SK-N-SH (cell line): Measurements from ENCODE around the gene TULP4. TPM values are rescaled to one million over a fixed set of nuclear protein-coding genes. Genes with fewer than 3 reads are reported as not detected.

ENCODE experiments used
- CTCF ChIA-PET: fragments of 300-600, 350-600 bp; formaldehyde crosslinking; extraction: SDS; loops from one replicate; lab custom pipeline; 2021; lab: Yijun Ruan, JAX
- POLR2A ChIA-PET: fragments of 350-600 bp; sonication (Branson Sonifier 250); formaldehyde crosslinking; extraction: SDS; loops from one replicate; lab custom pipeline; 2020; ENCODE audit warnings: antibody characterized with exemption, inconsistent platforms; lab: Yijun Ruan, JAX
- DNase-seq: peaks from one replicate; pipeline ENCODE4 v3.0.0; 2012
- H2AFZ ChIP-seq: fragments of 200-600 bp; sonication (generic); 2 replicates; pipeline ENCODE4 v1.8.1; 2016; ENCODE audit warnings: antibody characterized with exemption, mild to moderate bottlenecking, low read depth
- H3F3A ChIP-seq: fragments of 200-600 bp; sonication (generic); replicated peaks from 2 replicates; pipeline ENCODE3; 2016; ENCODE audit warnings: antibody characterized with exemption, mild to moderate bottlenecking; ENCODE audit not compliant: insufficient read depth
- H3K27ac ChIP-seq, 2 experiments: fragments of 200-500 bp in 1 of 2; fragments of 200-600 bp in 1 of 2; sonication (Bioruptor generic) in 1 of 2; sonication (generic), shearing (Covaris generic) in 1 of 2; 2 replicates each; pipeline versions ENCODE4 v1.5.1 to v1.6.1; 2014 to 2016; ENCODE audit warnings: low read depth in 2 of 2, inconsistent platforms in 1 of 2, low read length in 1 of 2, mild to moderate bottlenecking in 1 of 2, mixed read lengths in 1 of 2
- H3K27me3 ChIP-seq: fragments of 200-600 bp; sonication (generic), shearing (Covaris generic); 2 replicates; pipeline ENCODE4 v1.6.1; 2016; ENCODE audit warnings: mixed run types; ENCODE audit not compliant: insufficient read depth
- H3K36me3 ChIP-seq, 2 experiments: fragments of 200-500 bp in 1 of 2; fragments of 200-600 bp in 1 of 2; sonication (Bioruptor generic) in 1 of 2; sonication (generic) in 1 of 2; replicated peaks in 1 of 2; 2 replicates each; pipeline versions ENCODE3 to v1.5.1; 2014 to 2016; ENCODE audit warnings: low read length in 1 of 2, mild to moderate bottlenecking in 1 of 2; ENCODE audit not compliant: insufficient read depth in 2 of 2, control insufficient read depth in 1 of 2
- H3K4me1 ChIP-seq, 2 experiments: fragments of 200-500 bp in 1 of 2; fragments of 200-600 bp in 1 of 2; sonication (Bioruptor generic) in 1 of 2; sonication (generic), shearing (Covaris generic) in 1 of 2; 2 replicates each; pipeline versions ENCODE4 v1.5.1 to v1.6.1; 2014 to 2016; ENCODE audit warnings: low read depth in 1 of 2, low read length in 1 of 2, mixed run types in 1 of 2; ENCODE audit not compliant: insufficient read depth in 2 of 2, control insufficient read depth in 1 of 2
- H3K4me2 ChIP-seq: fragments of 200-600 bp; sonication (generic), shearing (Covaris generic); 2 replicates; pipeline ENCODE4 v1.6.1; 2017; ENCODE audit warnings: mixed run types
- H3K4me3 ChIP-seq, 2 experiments: fragments of 200-500 bp in 1 of 2; fragments of 200-600 bp in 1 of 2; sonication (Bioruptor generic) in 1 of 2; sonication (generic), shearing (Covaris generic) in 1 of 2; 2 replicates each; pipeline versions ENCODE4 v1.5.1 to v1.8.1; 2014 to 2016; ENCODE audit warnings: low read depth in 2 of 2, inconsistent platforms in 1 of 2, low read length in 1 of 2, mild to moderate bottlenecking in 1 of 2, mixed read lengths in 1 of 2, moderate library complexity in 1 of 2
- H3K79me2 ChIP-seq: fragments of 200-600 bp; sonication (generic); 2 replicates; pipeline ENCODE4 v1.8.1; 2017; ENCODE audit warnings: mild to moderate bottlenecking; ENCODE audit not compliant: insufficient read depth
- H3K9ac ChIP-seq: fragments of 200-600 bp; sonication (generic); 2 replicates; pipeline ENCODE4 v1.6.1; 2017; ENCODE audit warnings: mixed run types
- H3K9me2 ChIP-seq: fragments of 200-600 bp; sonication (generic); 2 replicates; pipeline ENCODE4 v1.6.1; 2017; ENCODE audit warnings: mixed run types
- H3K9me3 ChIP-seq: fragments of 200-600 bp; sonication (generic); 2 replicates; pipeline ENCODE4 v1.6.1; 2017; ENCODE audit warnings: mixed run types, mild to moderate bottlenecking, moderate library complexity
- H4K20me1 ChIP-seq: fragments of 200-600 bp; sonication (generic); 2 replicates; pipeline ENCODE4 v1.6.1; 2017; ENCODE audit warnings: mild to moderate bottlenecking, mixed run types; ENCODE audit not compliant: insufficient read depth
- CHD2 ChIP-seq: fragments of 150-350 bp; IDR thresholded peaks from 2 replicates; pipeline ENCODE4 v1.6.1; 2018; ENCODE audit warnings: low read length; ENCODE audit not compliant: partially characterized antibody
- ELF1 ChIP-seq: IDR thresholded peaks from 2 replicates; pipeline ENCODE4 v1.4.0; 2012
- EP300 ChIP-seq, 2 experiments: IDR thresholded peaks; 2 replicates each; pipeline versions ENCODE4 v1.4.0 to v1.6.1; 2012; ENCODE audit warnings: borderline replicate concordance in 1 of 2, low read depth in 1 of 2, low read length in 1 of 2
- EZH2phosphoT487 ChIP-seq: fragments of 200-600 bp; sonication (generic); IDR thresholded peaks from 2 replicates; pipeline ENCODE4 v1.6.1; 2017; ENCODE audit warnings: low read depth, mixed run types, mild to moderate bottlenecking, antibody characterized with exemption, moderate library complexity, borderline replicate concordance
- FOSL2 ChIP-seq: IDR thresholded peaks from 2 replicates; pipeline ENCODE4 v1.4.0; 2012; ENCODE audit warnings: low read depth, mild to moderate bottlenecking, moderate library complexity, borderline replicate concordance
- FOXM1 ChIP-seq: IDR thresholded peaks from 2 replicates; pipeline ENCODE4 v1.4.0; 2012; ENCODE audit warnings: low read depth, mild to moderate bottlenecking
- GABPA ChIP-seq: IDR thresholded peaks from 2 replicates; pipeline ENCODE4 v1.4.0; 2012; ENCODE audit warnings: low read depth, mild to moderate bottlenecking
- GATA2 ChIP-seq: sonication (generic); formaldehyde crosslinking; IDR thresholded peaks from 2 replicates; pipeline ENCODE4 v1.5.0; 2020; ENCODE audit warnings: mild to moderate bottlenecking, missing genetic modification reagents
- MEF2A ChIP-seq: IDR thresholded peaks from 2 replicates; pipeline ENCODE4 v1.4.0; 2012; ENCODE audit warnings: low read depth, borderline replicate concordance
- MXI1 ChIP-seq: IDR thresholded peaks from 2 replicates; pipeline ENCODE4 v1.6.1; 2012; ENCODE audit warnings: mild to moderate bottlenecking, low read depth, low read length, improper control_type of control experiment
- NFIC ChIP-seq: IDR thresholded peaks from 2 replicates; pipeline ENCODE4 v1.4.0; 2012; ENCODE audit warnings: borderline replicate concordance
- PBX3 ChIP-seq: IDR thresholded peaks from 2 replicates; pipeline ENCODE4; 2012
- SIN3A ChIP-seq: IDR thresholded peaks from 2 replicates; pipeline ENCODE4 v1.6.1; 2012; ENCODE audit warnings: low read depth, mild to moderate bottlenecking, low read length, moderate library complexity, borderline replicate concordance
- YY1 ChIP-seq: IDR thresholded peaks from 2 replicates; pipeline ENCODE4 v1.4.0; 2012; ENCODE audit warnings: low read depth, mild to moderate bottlenecking
- WGBS: methylation state at CpG from one replicate; pipeline ENCODE4 v1.1.6; 2017; ENCODE audit warnings: low lambda C conversion rate; 5-methylcytosine and 5-hydroxymethylcytosine counted together
- polyA plus RNA-seq, 3 experiments: library from polyadenylated mRNA; depleted of rRNA; stranded (reverse); fragments of >200 nt; gene quantifications; 2 replicates each; pipeline ENCODE4 v1.2.3, GENCODE V29; 2012
- TF ChIP-seq, protein P1 (sequence below): IDR thresholded peaks from 2 replicates; pipeline ENCODE4 v1.4.0; 2012; ENCODE audit warnings: low read depth

TULP4 gene
- polyA plus RNA-seq, 1 of the 3 experiments (the other 2 are of a cell fraction): 5.9 TPM

DNA sequence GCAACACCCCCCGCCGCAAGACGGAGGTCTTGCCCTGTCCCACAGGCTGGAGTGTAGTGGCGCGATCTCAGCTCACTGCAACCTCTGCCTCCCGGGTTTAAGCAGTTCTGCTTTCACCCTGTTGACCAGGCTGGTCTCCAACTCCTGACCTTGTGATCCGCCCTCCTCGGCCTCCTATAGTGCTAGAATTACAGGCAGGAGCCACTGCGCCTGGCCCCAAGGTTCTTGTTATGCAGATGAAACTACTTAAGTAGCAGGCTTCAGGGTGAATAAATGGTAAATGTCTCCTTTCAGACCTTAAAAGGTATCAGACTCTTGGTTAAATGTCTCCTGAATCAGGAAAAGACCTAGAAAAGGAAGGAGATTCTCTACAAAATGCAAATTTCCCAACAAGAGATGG is 152.2 kb downstream of the TULP4 start (continued):
- TF ChIP-seq PBX3 (no peak), GATA2 (CRISPR knock-in tag) (no peak), GABPA (no peak), YY1 (no peak), MEF2A (no peak), EP300 (IDR thresholded peaks at IDR 0.05; ENCODE audit: borderline replicate concordance in 1 of 2, low read depth in 1 of 2, low read length in 1 of 2) (no peak)

DNA sequence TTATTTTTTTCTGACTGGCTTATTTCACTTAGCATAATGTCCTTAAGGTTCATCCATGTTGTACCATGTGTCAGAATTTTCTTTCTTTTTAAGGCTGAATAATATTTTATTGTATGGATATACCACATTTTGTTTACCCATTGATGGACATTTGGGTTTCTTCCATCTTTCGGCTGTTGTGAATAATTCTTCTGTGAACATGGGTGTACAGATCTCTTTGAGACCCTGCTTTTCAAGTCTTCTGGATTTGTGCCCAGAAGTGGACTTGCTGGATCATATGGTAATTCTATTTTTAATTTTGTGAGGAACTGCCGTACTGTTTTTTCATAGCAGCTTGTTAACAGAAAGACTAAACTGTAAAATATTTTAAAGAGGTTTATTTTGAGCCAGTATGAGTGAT is 153.0 kb downstream of the TULP4 start:
- no peak overlapping the region for H3K27ac ChIP-seq
- WGBS: 96% methylated on average over 2 of the region's 2 CpGs
- peaks cover 0 to 4% of the 10 kb centered on the region in 2 experiments; a peak in 1 of 4 replicates for H3K4me1 ChIP-seq
- no peaks in the 10 kb centered on the region for H3K9me3 ChIP-seq
- H3K9me2 ChIP-seq: no peaks in the 10 kb centered on the region
- peaks cover 29 to 42% of the 10 kb centered on the region in 2 experiments for H3K36me3 ChIP-seq
- no peaks in the 10 kb centered on the region for H3K27me3 ChIP-seq
- no peak overlapping the region for H3K4me3 ChIP-seq
- ChIA-PET CTCF (no interaction called here), POLR2A (no interaction called here)
- H3K4me2 ChIP-seq: no peak overlapping the region
- DNase-seq: no peak
- no peak for TF ChIP-seq NFIC
- no peak for TF ChIP-seq ELF1
- no peaks in the 10 kb centered on the region for H3K79me2 ChIP-seq
- H2AFZ ChIP-seq: no peak overlapping the region
- no peak overlapping the region for H3K9ac ChIP-seq
- H3F3A ChIP-seq: no peaks in the 10 kb centered on the region
- no peaks in the 10 kb centered on the region for H4K20me1 ChIP-seq

GRCh38 chr6:158465747-158466146 is 153.5 kb downstream of the TULP4 start:
- ChIA-PET POLR2A (no interaction called here), CTCF (no interaction called here)
- no peak overlapping the region for H2AFZ ChIP-seq
- H3K27me3 ChIP-seq: no peaks in the 10 kb centered on the region
- no peak overlapping the region for H3K27ac ChIP-seq
- H3K9ac ChIP-seq: no peak overlapping the region
- H3K79me2 ChIP-seq: no peaks in the 10 kb centered on the region
- no peak overlapping the region for H3K4me2 ChIP-seq
- no peaks in the 10 kb centered on the region for H3F3A ChIP-seq
- peaks cover 29 to 42% of the 10 kb centered on the region in 2 experiments for H3K36me3 ChIP-seq
- H3K4me1 ChIP-seq: no peaks in the 10 kb centered on the region
- WGBS: 97% methylated on average over 3 of the region's 3 CpGs
- no peak overlapping the region for H3K4me3 ChIP-seq
- TF ChIP-seq GATA2 (CRISPR knock-in tag): no peak
- DNase-seq: no peak
- H3K9me3 ChIP-seq: no peaks in the 10 kb centered on the region
- H3K9me2 ChIP-seq: no peaks in the 10 kb centered on the region
- no peaks in the 10 kb centered on the region for H4K20me1 ChIP-seq

- Histone ChIP-seq H3K4me2 (no peak overlapping the region), H3K9ac (no peak overlapping the region), H2AFZ (no peak overlapping the region), H3K79me2 (no peaks in the 10 kb centered on the region), H3K9me2 (no peaks in the 10 kb centered on the region), H3K27me3 (no peaks in the 10 kb centered on the region), H3K4me1 (peaks cover 0 to 4% of the 10 kb centered on the region in 2 experiments; a peak in 3 of 4 replicates), H3F3A (no peaks in the 10 kb centered on the region), H4K20me1 (no peaks in the 10 kb centered on the region), H3K27ac (no peak overlapping the region), H3K9me3 (no peaks in the 10 kb centered on the region), H3K4me3 (no peak overlapping the region), H3K36me3 (peaks cover 27 to 42% of the 10 kb centered on the region in 2 experiments)
- WGBS: 86% methylated on average over 6 of the region's 6 CpGs
- POLR2A ChIA-PET: no interaction called here
- CTCF ChIA-PET: no interaction called here
- DNase-seq: no peak
- TF ChIP-seq EZH2phosphoT487: no peak
- TF ChIP-seq, protein P1, sequence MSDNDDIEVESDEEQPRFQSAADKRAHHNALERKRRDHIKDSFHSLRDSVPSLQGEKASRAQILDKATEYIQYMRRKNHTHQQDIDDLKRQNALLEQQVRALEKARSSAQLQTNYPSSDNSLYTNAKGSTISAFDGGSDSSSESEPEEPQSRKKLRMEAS: no peak
- TF ChIP-seq NFIC: no peak
- TF ChIP-seq PBX3: no peak
- no peak for TF ChIP-seq MXI1
- TF ChIP-seq SIN3A: no peak
- no peak for TF ChIP-seq FOSL2
- TF ChIP-seq FOXM1: no peak
- TF ChIP-seq CHD2: no peak
Measured at GRCh38 chr6:158467923-158468322, 155.7 kb downstream of the TULP4 start.
